Stimulated activated CD8-positive, alpha-beta memory T cell treated with anti-CD3 and anti-CD28 coated beads, Interleukin-4, amount 100 ng/mL, for 1 hour (primary cell): ENCODE measurements around the gene EMC8.
"Not testable (repeated sequence)": the region's sequence is repeated elsewhere in the genome, so short reads cannot be mapped to it uniquely, and the experiment has no call there.

ENCODE experiments used
- DNase-seq, 2 donors: peaks; one replicate each; pipeline ENCODE4 v3.0.0-alpha.2; 2020; ENCODE audit warnings: low read depth in 2 of 2, low spot score in 1 of 2

The EMC8 gene

GRCh38 chr16:85799497-85800320 lies at the start of gene EMC8, which contains the start of gene COX4I1:
EMC8 (minus strand) TSS chr16:85799544; CDS start chr16:85799295, 249 bp downstream.
COX4I1 (plus strand) TSS chr16:85799695; CDS start chr16:85801206, 1,511 bp downstream.
- peak; percentile 80 to 86 for DNase-seq

GRCh38 chr16:85848986-85849385 lies 49.6 kb upstream of the EMC8 start:
- DNase-seq, result no peak

- DNase-seq, result no peak
Measured at GRCh38 chr16:85847681-85848601, 48.6 kb upstream of the EMC8 start.

GRCh38 chr16:85847036-85847435 lies 47.7 kb upstream of the EMC8 start:
- no peak for DNase-seq

GRCh38 chr16:85846461-85846860 lies 47.1 kb upstream of the EMC8 start:
- DNase-seq, result no peak

GRCh38 chr16:85845266-85845665 lies 45.9 kb upstream of the EMC8 start:
- no peak for DNase-seq

- no peak for DNase-seq
Measured at GRCh38 chr16:85844786-85845185, 45.4 kb upstream of the EMC8 start.

GRCh38 chr16:85844169-85844481 lies 44.8 kb upstream of the EMC8 start:
- no peak for DNase-seq

GRCh38 chr16:85843471-85844168 lies 44.3 kb upstream of the EMC8 start:
- no peak for DNase-seq

- DNase-seq, result no peak
Measured at GRCh38 chr16:85842848-85843247, 43.5 kb upstream of the EMC8 start.

GRCh38 chr16:85842435-85842834 lies 43.1 kb upstream of the EMC8 start:
- no peak for DNase-seq

GRCh38 chr16:85840801-85841200 lies 41.5 kb upstream of the EMC8 start:
- no peak for DNase-seq

- no peak for DNase-seq
Measured at GRCh38 chr16:85840395-85840794, 41.1 kb upstream of the EMC8 start.

- DNase-seq, result no peak
Measured at GRCh38 chr16:85839681-85840240, 40.4 kb upstream of the EMC8 start.

- DNase-seq, result no peak
Measured at GRCh38 chr16:85838876-85839585, 39.7 kb upstream of the EMC8 start.

- DNase-seq, result no peak
Measured at GRCh38 chr16:85838381-85838780, 39.0 kb upstream of the EMC8 start.

- DNase-seq, result not testable (repeated sequence)
Measured at GRCh38 chr16:85837654-85838053, 38.3 kb upstream of the EMC8 start.

GRCh38 chr16:85836706-85837582 lies 37.6 kb upstream of the EMC8 start:
- no peak for DNase-seq

GRCh38 chr16:85835956-85836705 lies 36.8 kb upstream of the EMC8 start:
- no peak for DNase-seq
